HG03520 (cell line): ENCODE measurements around the gene TCEANC.
"Not testable (repeated sequence)": the region's sequence is repeated elsewhere in the genome, so short reads cannot be mapped to it uniquely, and the experiment has no call there.

Experiments
- ATAC-seq: cut with Tn5 transposase; IDR thresholded peaks from one replicate; pipeline ENCODE4 v1.9.1; 2021; ENCODE audit warnings: mild to moderate bottlenecking, moderate library complexity; ENCODE audit not compliant: unreplicated experiment

Gene TCEANC

DNA sequence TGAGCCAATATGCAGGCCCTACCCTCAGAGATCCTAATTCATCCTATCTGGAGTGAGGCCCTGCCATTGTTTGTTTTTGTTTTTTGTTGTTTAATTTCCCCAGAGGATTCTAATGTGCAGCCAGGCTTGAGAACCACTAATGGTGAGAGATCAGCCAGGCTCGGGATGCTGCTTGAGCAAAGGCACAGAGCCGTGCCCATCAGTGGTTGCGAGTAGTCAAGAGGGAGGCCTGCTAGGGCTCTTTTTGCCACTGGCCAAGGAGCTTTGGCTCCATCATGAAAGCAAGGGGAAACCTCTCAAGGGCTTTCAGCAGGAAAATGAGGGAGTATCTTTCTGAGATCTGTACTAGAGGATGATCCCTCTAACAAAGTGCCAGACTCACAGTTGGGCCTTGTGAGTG lies 2.7 kb downstream of the TCEANC start:
- ATAC-seq: no peak

DNA sequence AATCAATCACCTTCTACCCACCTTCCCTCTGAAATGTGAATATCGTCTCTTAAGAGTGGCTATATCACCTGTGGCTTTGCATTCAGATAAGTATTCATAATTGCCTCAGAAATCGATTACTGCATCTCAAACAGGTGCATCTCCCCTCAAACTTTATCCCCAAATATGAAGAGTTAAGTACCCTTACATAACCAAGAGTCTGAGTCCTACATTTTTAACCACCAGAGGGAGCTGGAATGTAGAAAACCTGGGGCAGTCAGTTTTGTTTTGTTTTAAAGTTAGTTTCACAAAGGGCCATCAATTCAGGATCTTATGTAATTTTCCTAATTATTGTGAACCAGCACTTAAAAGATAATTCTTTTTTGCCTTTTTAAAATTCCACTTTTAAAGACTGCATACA lies 5.7 kb downstream of the TCEANC start:
- no peak for ATAC-seq

DNA sequence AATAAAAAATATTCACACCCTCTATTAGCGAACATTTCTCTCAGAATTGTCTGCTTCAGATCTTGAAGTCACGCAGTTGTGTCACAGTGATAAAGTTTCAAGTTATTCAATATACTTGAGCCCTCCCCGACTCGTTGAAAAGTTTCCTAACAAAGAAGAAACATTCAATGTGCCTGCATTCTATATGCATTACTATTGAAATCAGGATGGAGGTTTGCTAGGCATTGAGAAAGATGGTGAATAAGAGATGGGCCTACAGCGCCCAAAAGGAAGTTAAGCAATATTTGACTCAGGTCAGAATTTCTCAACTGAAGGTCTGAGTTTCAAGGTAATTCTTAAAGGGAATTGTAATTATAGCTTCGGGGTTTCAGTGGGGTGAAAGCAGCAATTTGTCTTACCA lies 6.1 kb downstream of the TCEANC start:
- no peak for ATAC-seq

DNA sequence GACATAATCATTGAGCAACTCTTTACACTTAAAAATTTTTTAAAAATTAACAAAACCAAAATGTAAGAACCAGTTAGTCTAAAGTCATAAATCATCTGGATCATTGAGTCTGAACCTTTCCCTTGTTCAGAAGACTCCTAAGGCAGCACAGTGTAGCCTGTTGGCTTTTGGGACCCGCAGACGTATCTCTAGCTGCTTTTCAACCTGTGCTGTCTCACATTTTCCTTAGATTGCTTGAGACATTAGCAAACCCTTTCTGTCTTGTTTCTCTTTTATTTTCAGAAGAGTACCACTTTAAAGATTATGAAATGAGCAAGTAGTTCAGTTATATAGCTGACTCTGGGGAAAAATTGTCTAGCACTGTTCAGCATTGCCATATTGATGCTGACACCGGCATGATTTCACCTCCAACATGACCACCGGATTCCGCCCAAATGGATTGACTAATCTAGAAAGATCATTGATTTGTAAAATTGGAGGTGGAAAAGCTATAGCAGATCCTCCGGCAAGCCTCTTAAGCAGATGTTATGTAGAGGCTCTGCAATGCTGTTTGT lies 8.9 kb downstream of the TCEANC start:
- no peak for ATAC-seq

DNA sequence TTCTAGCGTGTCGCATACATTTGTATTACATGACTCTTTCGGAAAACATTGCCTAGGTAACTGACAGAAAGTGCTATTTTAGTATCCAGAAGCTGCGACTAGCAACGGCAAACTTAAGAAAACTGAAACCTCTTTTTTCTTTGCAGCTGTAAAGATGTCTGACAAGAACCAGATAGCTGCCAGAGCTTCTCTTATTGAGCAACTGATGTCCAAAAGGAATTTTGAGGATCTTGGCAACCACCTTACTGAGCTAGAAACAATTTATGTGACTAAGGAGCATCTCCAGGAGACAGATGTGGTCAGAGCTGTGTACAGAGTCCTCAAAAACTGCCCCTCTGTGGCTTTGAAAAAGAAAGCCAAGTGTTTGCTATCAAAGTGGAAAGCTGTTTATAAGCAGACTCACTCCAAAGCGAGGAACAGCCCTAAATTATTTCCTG lies 9.4 kb downstream of the TCEANC start:
- ATAC-seq: no peak

DNA sequence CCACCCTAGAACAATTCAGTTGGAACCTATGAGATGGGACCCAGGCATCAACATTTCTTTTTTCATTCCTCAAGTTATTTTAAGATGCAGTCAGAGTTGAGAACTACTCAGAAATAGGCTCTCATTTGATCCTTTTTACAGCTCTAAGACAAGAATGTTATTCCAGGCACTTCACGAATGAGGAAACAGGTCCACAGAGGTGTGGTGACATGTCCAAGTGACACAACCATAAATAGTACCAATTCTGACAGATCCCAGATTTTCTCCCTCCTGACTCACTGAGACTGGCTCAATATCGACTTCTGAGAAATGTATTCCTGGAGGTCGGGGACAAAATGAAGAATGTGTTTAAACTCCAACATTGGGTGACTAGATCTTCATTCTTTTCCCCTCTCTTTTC lies 11.1 kb downstream of the TCEANC start:
- ATAC-seq: no peak

DNA sequence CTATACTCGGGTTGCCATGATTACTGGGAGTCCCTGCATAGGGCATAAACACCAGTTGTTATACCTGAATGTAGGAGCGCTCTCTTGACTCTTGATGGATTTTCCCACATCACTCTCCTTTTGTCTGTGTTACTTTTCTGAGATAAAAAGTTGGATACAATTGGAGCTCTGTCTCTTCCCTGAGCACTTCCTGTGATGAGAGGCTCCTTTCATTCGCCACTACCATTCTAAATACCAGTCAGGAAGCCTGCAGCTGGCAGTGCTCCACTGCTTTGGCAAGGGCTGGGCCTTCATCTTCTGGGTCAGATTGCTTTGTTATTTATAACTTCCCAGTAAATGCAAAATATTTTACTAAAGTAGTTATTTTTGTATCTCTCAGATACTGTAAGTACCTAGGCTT lies 13.9 kb downstream of the TCEANC start:
- no peak for ATAC-seq

DNA sequence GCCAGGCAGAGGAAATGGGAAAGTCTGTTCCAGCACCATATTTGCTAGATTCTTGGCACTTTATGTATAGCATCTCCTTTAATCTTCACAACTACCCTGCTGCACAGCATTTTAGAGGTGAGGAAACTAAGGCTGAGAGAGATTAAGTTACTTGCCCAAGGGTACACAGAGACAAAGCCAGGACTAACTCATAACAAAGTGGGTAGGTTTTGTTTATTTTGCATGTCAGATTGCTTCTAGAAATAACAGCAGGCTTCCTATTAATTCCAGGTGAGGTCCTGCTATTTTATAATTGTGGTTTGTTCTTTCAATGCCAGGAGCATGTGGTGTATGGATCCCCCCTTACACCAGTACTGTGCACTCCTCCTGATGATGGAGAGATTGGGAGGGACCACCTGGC lies 15.0 kb downstream of the TCEANC start:
- no peak for ATAC-seq

DNA sequence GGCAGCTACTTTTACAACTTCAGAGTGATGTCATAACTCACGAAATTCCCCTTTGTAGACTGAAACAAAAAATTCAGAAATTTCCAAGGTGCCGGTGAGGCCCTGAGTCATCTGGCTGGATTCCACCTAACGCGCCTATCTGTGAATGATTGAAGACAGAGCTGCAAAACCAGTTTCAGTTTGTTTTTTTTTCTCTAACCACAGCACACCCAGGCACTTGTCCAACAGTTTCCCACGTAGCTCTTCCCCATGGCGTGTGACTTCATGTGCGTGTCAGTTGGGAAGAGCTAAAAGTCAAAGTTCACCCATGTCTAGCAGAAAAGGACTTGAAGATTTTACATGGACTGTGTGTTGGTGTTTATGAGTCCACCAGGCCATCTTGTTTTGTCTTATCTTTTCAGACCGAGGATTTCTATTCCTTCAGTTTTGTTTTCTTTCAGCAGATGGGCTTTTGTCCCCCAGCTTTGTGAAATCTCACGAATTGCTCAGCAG lies 16.4 kb downstream of the TCEANC start:
- peak; percentile 69 for ATAC-seq

DNA sequence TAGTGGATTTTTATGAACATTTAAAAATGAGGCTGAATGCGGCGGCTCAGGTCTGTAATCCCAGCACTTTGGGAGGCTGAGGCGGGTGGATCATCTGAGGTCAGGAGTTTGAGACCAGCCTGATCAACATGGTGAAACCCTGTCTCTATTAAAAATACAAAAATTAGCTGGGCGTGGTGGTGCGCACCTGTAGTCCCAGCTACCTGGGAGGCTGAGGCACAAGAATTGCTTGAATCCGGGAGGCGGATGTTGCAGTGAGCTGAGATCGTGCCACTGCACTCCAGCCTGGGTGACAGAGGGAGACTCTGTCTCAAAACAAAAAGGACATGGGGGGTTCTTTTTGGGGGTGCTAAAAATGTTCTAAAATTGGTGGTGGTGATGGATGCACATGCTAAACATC lies 16.8 kb downstream of the TCEANC start:
- ATAC-seq: not testable (repeated sequence)

DNA sequence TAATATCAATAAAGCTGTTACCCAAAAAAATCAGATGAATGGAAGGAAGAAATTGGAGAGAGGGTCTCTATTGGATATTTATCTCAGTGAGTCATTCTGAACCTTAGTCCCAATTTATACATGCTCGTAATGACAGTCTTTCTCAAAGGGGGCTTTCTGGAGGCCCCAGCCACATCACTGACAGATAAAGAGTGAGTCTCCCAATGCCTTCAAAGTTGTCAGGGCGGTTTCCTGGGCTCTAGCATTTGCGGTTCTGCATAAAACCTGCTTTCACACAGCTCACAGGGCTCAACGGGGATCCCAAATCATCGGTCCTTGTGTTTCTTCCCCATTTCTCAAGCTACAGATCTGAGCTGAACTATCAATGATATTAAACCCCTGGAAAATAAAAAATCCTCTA lies 17.3 kb downstream of the TCEANC start:
- ATAC-seq: no peak

DNA sequence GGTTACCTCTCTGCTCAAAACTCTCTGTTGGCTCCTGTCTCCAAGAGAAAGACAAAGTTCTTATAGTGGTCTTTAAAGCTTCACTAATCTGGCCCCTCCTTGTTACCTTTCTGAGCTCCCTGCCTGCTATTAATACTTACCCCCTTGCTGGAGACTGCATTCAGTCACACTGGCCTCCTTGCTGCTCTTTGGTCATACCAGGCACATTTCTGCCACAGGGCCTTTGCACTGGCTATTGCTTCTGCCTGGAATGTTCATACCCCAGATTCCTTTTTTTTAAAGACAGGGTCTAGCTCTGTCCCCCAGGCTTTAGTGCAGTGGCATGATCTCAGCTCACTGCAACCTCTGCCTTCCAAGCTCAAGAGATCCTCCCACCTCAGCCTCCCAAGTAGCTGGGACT lies 20.1 kb downstream of the TCEANC start:
- ATAC-seq: no peak

DNA sequence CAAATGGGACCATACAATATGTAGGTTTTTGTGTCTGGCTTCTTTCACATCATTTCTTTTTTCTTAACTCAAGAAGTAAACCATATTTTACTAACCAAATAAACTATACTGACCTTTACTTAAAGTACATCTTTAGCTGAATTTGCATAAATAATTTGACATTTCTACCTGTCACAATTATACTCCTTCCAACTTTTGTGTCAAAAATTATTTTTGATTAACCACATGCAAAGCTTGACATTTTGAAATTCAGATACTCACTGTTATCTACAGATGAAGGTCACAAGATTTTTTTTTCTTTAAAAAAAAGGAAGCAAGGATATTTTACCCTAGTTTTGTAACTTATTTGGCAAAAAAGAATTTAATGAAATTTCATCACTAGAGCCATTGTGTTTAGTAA lies 23.9 kb downstream of the TCEANC start:
- ATAC-seq: no peak

DNA sequence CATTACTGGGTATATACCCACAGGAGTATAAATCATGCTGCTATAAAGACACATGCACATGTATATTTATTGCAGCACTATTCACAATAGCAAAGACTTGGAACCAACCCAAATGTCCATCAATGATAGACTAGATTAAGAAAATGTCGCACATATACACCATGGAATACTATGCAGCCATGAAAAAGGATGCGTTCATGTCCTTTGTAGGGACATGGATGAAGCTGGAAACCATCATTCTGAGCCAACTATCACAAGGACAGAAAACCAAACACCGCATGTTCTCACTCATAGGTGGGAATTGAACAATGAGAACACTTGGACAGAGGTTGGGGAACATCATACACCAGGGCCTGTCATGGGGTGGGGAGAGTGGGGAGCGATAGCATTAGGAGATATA lies 26.8 kb downstream of the TCEANC start:
- ATAC-seq: not testable (repeated sequence)

DNA sequence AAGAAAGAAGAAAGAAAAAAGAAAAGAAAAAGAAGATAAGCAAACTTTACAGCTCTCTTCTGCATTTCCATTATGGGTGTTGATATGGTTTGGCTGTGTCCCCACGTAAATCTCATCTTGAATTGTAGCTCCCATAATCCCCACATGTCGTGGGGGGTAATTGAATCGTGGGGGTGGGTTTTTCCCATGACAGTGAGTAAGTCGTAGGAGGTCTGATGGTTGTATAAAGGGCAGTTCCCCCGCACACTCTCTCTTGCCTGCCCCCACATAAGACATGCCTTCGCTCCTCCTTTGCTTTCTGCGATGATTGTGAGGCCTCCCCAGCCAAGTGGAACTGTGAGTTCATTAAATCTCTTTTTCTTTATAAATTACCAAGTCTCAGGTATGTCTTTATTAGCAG lies 28.7 kb downstream of the TCEANC start:
- no peak for ATAC-seq

DNA sequence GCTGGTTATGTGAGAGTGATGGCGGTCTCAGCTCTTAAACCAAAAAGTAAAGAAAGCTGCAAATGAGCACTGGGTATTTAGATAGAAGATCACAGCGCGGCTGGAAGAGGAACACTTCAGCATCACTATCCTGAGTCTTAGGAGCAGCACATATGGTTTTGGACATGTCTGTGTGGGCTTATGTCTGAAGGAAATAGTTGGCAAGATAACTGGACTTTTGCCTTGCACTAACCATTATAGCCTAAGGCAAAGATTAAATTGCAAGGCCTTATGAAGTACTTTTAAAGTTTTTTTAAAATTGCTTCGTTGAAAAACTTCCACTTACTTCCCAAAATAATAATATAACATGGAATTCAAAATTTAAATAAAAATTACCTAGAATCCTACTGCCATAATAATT lies 31.4 kb downstream of the TCEANC start:
- ATAC-seq: no peak

DNA sequence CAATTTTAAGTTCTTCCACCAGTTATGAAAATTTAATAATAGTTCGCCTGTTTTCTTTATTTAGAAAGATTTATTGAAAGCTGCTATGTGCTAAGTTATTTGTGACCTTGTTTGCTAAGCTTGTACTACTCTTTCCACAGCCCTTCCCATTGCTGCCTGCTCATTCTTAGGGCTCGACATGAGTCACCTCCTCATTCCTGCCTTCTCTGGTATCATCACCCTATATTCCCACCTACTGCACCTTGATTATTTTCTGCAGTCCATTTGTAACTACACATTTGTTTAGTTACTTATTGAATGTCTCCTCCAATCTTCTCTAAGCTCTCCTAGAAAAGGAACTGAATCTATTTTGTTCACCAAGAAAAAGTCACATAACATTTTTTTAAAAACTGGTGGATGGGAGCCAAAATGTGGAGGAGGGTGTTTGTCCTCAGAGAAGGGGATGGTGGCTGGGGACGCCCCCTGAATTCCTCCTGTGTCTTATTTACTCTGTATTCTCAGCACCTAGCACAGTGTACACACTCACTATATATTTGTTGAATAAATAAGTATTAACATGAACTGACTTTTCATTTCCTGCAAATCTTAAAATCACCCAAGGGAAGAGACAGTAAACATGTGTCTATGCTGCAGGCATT lies 32.3 kb downstream of the TCEANC start:
- ATAC-seq: no peak

DNA sequence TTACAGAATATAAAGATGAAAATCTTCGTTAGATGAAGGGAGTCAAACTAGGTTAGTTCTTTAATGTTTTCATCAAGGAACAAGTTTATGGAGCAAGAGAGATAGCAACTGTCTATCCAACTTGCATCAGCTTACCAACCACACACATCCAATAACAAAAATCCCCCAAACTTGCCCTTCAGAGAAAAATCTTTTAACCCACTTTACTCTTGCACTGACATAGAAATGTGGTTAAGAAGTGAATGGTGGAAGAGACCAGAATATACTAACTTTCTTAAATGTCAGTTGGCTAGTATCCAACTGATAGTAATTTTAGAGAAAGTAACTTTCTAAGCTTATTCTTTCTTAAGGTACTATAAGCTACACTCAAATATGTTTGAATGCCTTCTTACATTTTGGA lies 34.3 kb downstream of the TCEANC start:
- ATAC-seq: no peak

DNA sequence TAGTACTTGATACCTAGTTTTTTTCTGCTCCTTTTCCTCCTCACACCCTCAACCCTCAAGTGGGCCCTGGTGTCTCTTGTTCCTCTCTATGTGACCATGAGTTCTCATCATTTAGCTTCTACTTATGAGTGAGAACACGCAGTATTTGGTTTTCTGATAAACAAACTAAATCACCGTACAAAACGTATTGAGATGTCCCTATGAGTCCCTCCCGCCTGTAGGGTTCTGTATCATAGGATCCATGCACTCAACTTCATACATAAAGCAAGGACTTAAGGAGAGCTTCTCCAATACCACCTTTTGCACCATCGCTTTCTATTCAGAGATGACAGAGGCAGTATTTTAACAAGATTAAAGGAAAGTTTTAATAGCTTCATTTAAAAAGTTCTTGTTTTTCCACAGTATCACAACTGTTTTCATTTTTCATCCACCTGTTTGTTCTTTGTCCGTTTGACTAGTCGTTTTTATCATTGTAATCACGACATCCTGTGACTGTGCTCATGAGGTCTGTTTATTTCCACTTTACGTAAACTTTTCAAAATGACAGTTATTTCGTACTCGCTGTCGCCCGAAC lies 35.5 kb downstream of the TCEANC start:
- no peak for ATAC-seq

DNA sequence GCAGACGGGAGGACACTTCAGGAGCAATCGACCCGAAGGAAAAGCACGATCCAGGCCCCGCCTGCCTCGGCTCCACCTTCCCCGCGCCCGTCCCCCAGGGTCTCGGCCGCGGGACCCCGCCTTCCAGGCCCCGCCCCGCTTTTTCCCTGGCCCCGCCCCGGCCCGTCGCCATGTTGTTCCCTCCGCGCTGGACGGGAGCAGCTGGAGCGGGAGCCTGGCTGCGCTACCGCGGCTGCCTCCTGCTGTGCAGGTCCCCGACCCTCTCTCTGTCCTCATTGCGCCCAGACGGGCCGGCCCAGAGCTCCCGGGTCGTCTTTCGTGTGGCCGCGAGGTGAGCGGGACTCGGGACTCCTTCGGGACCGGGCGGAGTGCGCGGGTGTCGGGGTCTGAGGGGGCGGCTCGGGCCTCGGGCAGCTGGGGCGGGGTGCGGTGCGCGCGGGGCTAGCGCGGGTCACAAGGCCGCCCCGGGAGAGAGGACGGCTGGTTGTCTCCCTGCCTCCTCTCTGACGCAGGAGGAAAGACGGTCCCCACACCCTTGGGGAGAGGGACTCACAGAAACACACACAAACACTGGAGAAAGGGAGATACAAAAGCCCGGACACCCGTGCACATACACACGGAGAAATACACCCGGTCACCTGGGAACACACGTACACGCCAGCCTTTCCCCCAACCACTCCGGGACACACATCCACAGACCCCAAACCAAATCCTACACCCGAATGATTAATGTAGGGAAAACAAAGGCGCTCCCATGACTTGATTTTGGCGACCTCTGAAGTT lies 36.2 kb downstream of the TCEANC start, which contains the start of gene RAB9A:
Gene RAB9A (plus strand): TSS at position 171 of the 783 bp plus-strand sequence. CDS start 19,619 bp downstream, outside the sequence.
- peak; percentile 58 for ATAC-seq

DNA sequence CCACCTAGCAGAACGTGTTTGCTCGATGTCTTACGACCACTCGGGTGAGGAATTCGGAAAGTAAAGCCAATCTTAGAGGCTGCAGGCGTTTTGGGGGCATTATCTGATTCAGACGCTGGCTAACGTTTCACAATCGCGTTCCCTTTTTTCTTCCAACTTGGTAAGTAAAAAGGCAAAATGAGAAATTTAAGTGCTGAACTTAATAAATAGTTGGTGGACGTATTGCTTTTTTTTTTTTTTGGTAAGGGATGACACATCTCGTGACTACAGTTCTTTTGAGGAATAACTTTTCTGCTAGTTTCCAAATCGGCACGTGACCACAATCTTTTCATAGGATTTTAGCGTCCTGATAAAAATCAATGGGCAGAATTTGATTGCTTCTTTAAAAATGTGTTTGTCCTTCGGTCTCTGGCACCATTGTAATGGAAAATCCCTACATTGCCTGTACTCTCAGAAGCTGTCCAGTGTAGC lies 36.8 kb downstream of the TCEANC start:
- ATAC-seq: no peak

DNA sequence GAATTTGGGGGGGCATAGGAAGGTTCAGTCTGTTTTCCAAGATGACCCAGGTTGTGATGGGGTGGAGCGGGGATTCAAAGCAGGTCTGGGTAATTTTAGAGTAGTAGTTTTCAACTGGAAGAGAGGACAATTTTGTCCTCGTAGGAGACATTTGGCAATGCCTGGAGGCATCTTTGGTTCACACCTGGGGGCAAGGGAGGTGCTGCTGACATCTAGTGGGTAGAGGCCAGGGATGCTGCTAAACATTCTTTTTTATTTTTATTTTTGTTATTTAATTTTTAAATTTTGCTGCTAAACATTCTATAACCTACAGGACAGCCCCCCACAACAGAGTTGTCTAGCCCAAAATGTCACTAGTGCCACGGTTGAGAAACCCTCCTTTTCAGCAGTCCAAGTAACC lies 37.9 kb downstream of the TCEANC start:
- no peak for ATAC-seq
